HCT116 (cell line): ENCODE measurements around the gene CDH13. TPM values are rescaled to one million over a fixed set of nuclear protein-coding genes. Genes with fewer than 3 reads are reported as not detected.

Source experiments
- ATAC-seq: fragments of 200-7000 bp; cut with Tn5 transposase; 2 replicates; pipeline ENCODE4 v1.9.1; 2020; ENCODE audit warnings: mild to moderate bottlenecking, moderate library complexity
- BruUV-seq: library from RNA; stranded (reverse); fragments of 400-500 nt; replicated peaks from 2 replicates; lab custom pipeline; 2021; lab: Mats Ljungman, UMichigan
- CTCF ChIA-PET: fragments of 300-600 bp; sonication (Branson Sonifier 250); formaldehyde crosslinking; loops from one replicate; lab custom pipeline; 2021; ENCODE audit warnings: antibody characterized with exemption; lab: Charles Lee
- POLR2A ChIA-PET: fragments of 300-600, 350-600 bp; sonication (Branson Sonifier 250); formaldehyde crosslinking; loops from one replicate; lab custom pipeline; 2021; ENCODE audit warnings: antibody characterized with exemption; lab: Charles Lee
- RAD21 ChIA-PET, 2 experiments: fragments of 300-600 bp; sonication (Branson Sonifier 250); formaldehyde crosslinking; loops; one replicate each; lab custom pipeline; 2023; ENCODE audit warnings: low total read pairs in 2 of 2; ENCODE audit not compliant: uncharacterized antibody in 2 of 2, unreplicated experiment in 2 of 2, low non-redundant PET in 1 of 2; lab: Charles Lee
- DNase-seq: peaks from one replicate; pipeline ENCODE4 v3.0.0-alpha.2; 2010; ENCODE audit warnings: low read depth, low spot score
- H2AFZ ChIP-seq: fragments of 200-600 bp; shearing (Covaris generic), sonication (generic); 2 replicates; pipeline ENCODE4 v1.6.1; 2017; ENCODE audit warnings: low read depth, mixed run types, mixed read lengths, antibody characterized with exemption, low read length; ENCODE audit not compliant: poor library complexity, severe bottlenecking
- H3K27ac ChIP-seq: 2 replicates; pipeline ENCODE4 v1.5.1; 2012; ENCODE audit warnings: low read depth, low read length
- H3K27me3 ChIP-seq: fragments of 200-600 bp; sonication (generic); 2 replicates; pipeline ENCODE4 v1.6.1; 2016; ENCODE audit warnings: mixed run types, low read length, mixed read lengths; ENCODE audit not compliant: insufficient read depth
- H3K36me3 ChIP-seq, 2 experiments: fragments of 200-500 bp in 1 of 2; fragments of 200-600 bp in 1 of 2; sonication (Bioruptor generic) in 1 of 2; sonication (generic) in 1 of 2; 2 replicates each; pipeline versions ENCODE4 v1.5.1 to v1.6.1; 2014 to 2016; ENCODE audit warnings: low read length in 2 of 2, inconsistent platforms in 1 of 2, mixed read lengths in 1 of 2, mixed run types in 1 of 2; ENCODE audit not compliant: insufficient read depth in 2 of 2, control insufficient read depth in 1 of 2
- H3K4me1 ChIP-seq, 2 experiments: fragments of 200-600 bp in 1 of 2; sonication (generic) in 1 of 2; 2 replicates each; pipeline versions ENCODE4 v1.5.1 to v1.6.1; 2012 to 2017; ENCODE audit warnings: low read length in 2 of 2, inconsistent platforms in 1 of 2, mild to moderate bottlenecking in 1 of 2, mixed read lengths in 1 of 2, mixed run types in 1 of 2, moderate library complexity in 1 of 2; ENCODE audit not compliant: insufficient read depth in 2 of 2, control insufficient read depth in 1 of 2
- H3K4me2 ChIP-seq: fragments of 200-600 bp; sonication (generic); 2 replicates; pipeline ENCODE4 v1.6.1; 2017; ENCODE audit warnings: mixed run types, low read length, mixed read lengths
- H3K4me3 ChIP-seq, 2 experiments: fragments of 200-600 bp in 1 of 2; sonication (generic) in 1 of 2; replicated peaks in 1 of 2; 2 replicates each; pipeline ENCODE4 v1.5.1; 2011 to 2016; ENCODE audit warnings: low read length in 2 of 2, control low read depth in 1 of 2, low read depth in 1 of 2, mild to moderate bottlenecking in 1 of 2, mixed read lengths in 1 of 2, mixed run types in 1 of 2
- H3K79me2 ChIP-seq: fragments of 200-600 bp; sonication (generic); 2 replicates; pipeline ENCODE4 v1.6.1; 2017; ENCODE audit warnings: mild to moderate bottlenecking, mixed run types, low read length, moderate library complexity, mixed read lengths; ENCODE audit not compliant: insufficient read depth
- H3K9ac ChIP-seq: fragments of 200-600 bp; sonication (generic); 2 replicates; pipeline ENCODE4 v1.6.1; 2016; ENCODE audit warnings: low read length, mixed read lengths
- H3K9me2 ChIP-seq: fragments of 200-600 bp; sonication (generic), shearing (Covaris generic); 2 replicates; pipeline ENCODE4 v1.6.1; 2017; ENCODE audit warnings: mixed run types, mild to moderate bottlenecking, moderate library complexity; ENCODE audit not compliant: insufficient read depth
- H3K9me3 ChIP-seq, 2 experiments: fragments of 200-500 bp in 1 of 2; fragments of 200-600 bp in 1 of 2; sonication (Bioruptor generic) in 1 of 2; sonication (generic) in 1 of 2; 2 replicates each; pipeline ENCODE4 v1.6.1; 2014 to 2017; ENCODE audit warnings: low read length in 2 of 2, mixed read lengths in 2 of 2, inconsistent platforms in 1 of 2, low read depth in 1 of 2, mild to moderate bottlenecking in 1 of 2, mixed run types in 1 of 2, moderate library complexity in 1 of 2; ENCODE audit not compliant: control insufficient read depth in 1 of 2, insufficient read depth in 1 of 2
- H4K20me1 ChIP-seq: fragments of 200-600 bp; sonication (generic), shearing (Covaris generic); 2 replicates; pipeline ENCODE4 v1.6.1; 2017; ENCODE audit warnings: mixed run types, mild to moderate bottlenecking, moderate library complexity; ENCODE audit not compliant: insufficient read depth
- ATF3 ChIP-seq: IDR thresholded peaks from 2 replicates; pipeline ENCODE4 v1.6.1; 2012
- CBX3 ChIP-seq: IDR thresholded peaks from 2 replicates; pipeline ENCODE4 v1.6.1; 2012; ENCODE audit warnings: low read depth
- CTCF ChIP-seq, 3 experiments: fragments of 200-600 bp in 1 of 3; sonication (generic) in 1 of 3; IDR thresholded peaks in 2 of 3; conservative IDR thresholded peaks in 1 of 3; 2 replicates each; pipeline ENCODE4 v1.5.1; 2012 to 2017; ENCODE audit warnings: low read depth in 2 of 3, low read length in 2 of 3, antibody characterized with exemption in 1 of 3, borderline replicate concordance in 1 of 3, control low read depth in 1 of 3, mild to moderate bottlenecking in 1 of 3, mixed read lengths in 1 of 3, mixed run types in 1 of 3, moderate library complexity in 1 of 3; ENCODE audit not compliant: insufficient read depth in 1 of 3
- EGR1 ChIP-seq: IDR thresholded peaks from 2 replicates; pipeline ENCODE4 v1.6.1; 2012; ENCODE audit warnings: low read depth
- EZH2phosphoT487 ChIP-seq: fragments of 200-600 bp; IDR thresholded peaks from 2 replicates; pipeline ENCODE4 v1.6.1; 2018; ENCODE audit warnings: antibody characterized with exemption, borderline replicate concordance
- FOSL1 ChIP-seq: IDR thresholded peaks from 2 replicates; pipeline ENCODE4 v1.6.1; 2012; ENCODE audit warnings: low read depth
- JUND ChIP-seq: IDR thresholded peaks from 2 replicates; pipeline ENCODE4 v1.6.1; 2012
- MAX ChIP-seq: IDR thresholded peaks from 2 replicates; pipeline ENCODE4 v1.6.1; 2012
- POLR2AphosphoS5 ChIP-seq: IDR thresholded peaks from 2 replicates; pipeline ENCODE4 v1.6.1; 2011; ENCODE audit warnings: mild to moderate bottlenecking, low read depth, low read length, moderate library complexity
- SIN3A ChIP-seq: IDR thresholded peaks from 2 replicates; pipeline ENCODE4 v1.6.1; 2012; ENCODE audit warnings: low read depth
- SP1 ChIP-seq: IDR thresholded peaks from 2 replicates; pipeline ENCODE4 v1.6.1; 2012; ENCODE audit warnings: low read depth
- SRF ChIP-seq: IDR thresholded peaks from 2 replicates; pipeline ENCODE4 v1.6.1; 2012; ENCODE audit warnings: low read depth
- YY1 ChIP-seq: IDR thresholded peaks from 2 replicates; pipeline ENCODE4 v1.6.1; 2011; ENCODE audit warnings: low read length, low read depth, moderate library complexity, mild to moderate bottlenecking; ENCODE audit not compliant: insufficient replicate concordance; ENCODE audit errors: extremely low read depth
- ZFX ChIP-seq: fragments of 450-650 bp; IDR thresholded peaks from 2 replicates; pipeline ENCODE4 v1.6.1; 2017
- ZNF274 ChIP-seq: fragments of 200-500 bp; sonication (Bioruptor generic); IDR thresholded peaks from 2 replicates; pipeline ENCODE4 v1.6.1; 2014; ENCODE audit warnings: mild to moderate bottlenecking, low read depth, low read length, inconsistent platforms
- intact Hi-C: fragments of 100-400 bp; cut with micrococcal nuclease; formaldehyde crosslinking; loops from 2 replicates; pipeline ENCODE4 v1.10.0; 2022
- total RNA-seq: library from RNA; stranded (reverse); gene quantifications from one replicate; pipeline ENCODE4 v1.2.1, GENCODE V29; 2021; ENCODE audit not compliant: unreplicated experiment

The CDH13 gene
- total RNA-seq, 1 experiment from 2014 or later = not detected

GRCh38 chr16:83743720-83744119 is 1117.0 kb downstream of the CDH13 start:
- Histone ChIP-seq H3K9me2 (no peaks in the 10 kb centered on the region), H2AFZ (no peak overlapping the region), H3K9ac (no peak overlapping the region), H3K9me3 (no peaks in the 10 kb centered on the region), H3K79me2 (no peaks in the 10 kb centered on the region), H3K4me1 (peaks cover 0 to 6% of the 10 kb centered on the region in 2 experiments; a peak in 1 of 4 replicates), H4K20me1 (no peaks in the 10 kb centered on the region), H3K27ac (no peak overlapping the region), H3K4me3 (no peak overlapping the region), H3K27me3 (0 out of 2 replicates have a peak, but pooled peaks cover 13% of the 10 kb centered on the region), H3K4me2 (no peak overlapping the region), H3K36me3 (no peaks in the 10 kb centered on the region)
- ATAC-seq = no peak
- no peak for DNase-seq
- intact Hi-C loops = no loop called here
- ChIA-PET RAD21 (no interaction called here), CTCF (no interaction called here), POLR2A (no interaction called here)
- TF ChIP-seq SRF = no peak
- no peak for TF ChIP-seq SP1
- no peak for TF ChIP-seq CBX3
- TF ChIP-seq CTCF (IDR thresholded peaks at IDR 0.05 in 2 of 3, conservative IDR thresholded peaks at IDR 0.05 in 1 of 3; ENCODE audit: borderline replicate concordance in 1 of 3, insufficient read depth in 1 of 3, low read depth in 2 of 3, low read length in 2 of 3) = no peak
- no peak for TF ChIP-seq FOSL1
- no peak for TF ChIP-seq ZNF274
- TF ChIP-seq YY1 = no peak
- TF ChIP-seq MAX = no peak
- no peak for TF ChIP-seq EZH2phosphoT487
- no peak for TF ChIP-seq POLR2AphosphoS5
- no peak for TF ChIP-seq ATF3
- TF ChIP-seq ZFX = no peak
- TF ChIP-seq EGR1 = no peak
- TF ChIP-seq JUND = no peak
- TF ChIP-seq SIN3A = no peak
- BruUV-seq = no TSS peak
